Stimulated activated naive B cell treated with anti-CD40 and anti-IgM and Interleukin-4, amounts not matched to agents 10 μg/mL and 1 μg/mL and 100 μg/mL, for 72 hours (primary cell): ENCODE measurements around the gene EPHA7.

Source experiments
- ATAC-seq, 2 donors: fragments of 150-1000 bp; cut with Tn5 transposase; replicated peaks; 2 replicates each; pipeline ENCODE4 v1.10.0; 2021; ENCODE audit warnings: moderate library complexity in 1 of 2
- DNase-seq: peaks from one replicate; pipeline ENCODE4 v3.0.0; 2021
- H3K27ac Mint-ChIP-seq: one replicate; pipeline ENCODE4 v1.8.0; 2022; ENCODE audit warnings: mild to moderate bottlenecking, mixed read lengths
- H3K27me3 Mint-ChIP-seq, 2 donors: one replicate each; pipeline ENCODE4 v1.8.0; 2022; ENCODE audit warnings: mixed read lengths in 2 of 2
- H3K36me3 Mint-ChIP-seq, 2 donors: one replicate each; pipeline ENCODE4 v1.8.0; 2022; ENCODE audit warnings: mixed read lengths in 2 of 2, mild to moderate bottlenecking in 1 of 2
- H3K4me1 Mint-ChIP-seq, 2 donors: one replicate each; pipeline ENCODE4 v1.8.0; 2022; ENCODE audit warnings: mixed read lengths in 2 of 2, mild to moderate bottlenecking in 1 of 2
- H3K4me3 Mint-ChIP-seq, 2 donors: one replicate each; pipeline ENCODE4 v1.8.0; 2022; ENCODE audit warnings: mild to moderate bottlenecking in 2 of 2, mixed read lengths in 2 of 2, moderate library complexity in 1 of 2
- H3K9me3 Mint-ChIP-seq, 2 donors: one replicate each; pipeline ENCODE4 v1.8.0; 2022; ENCODE audit warnings: mixed read lengths in 2 of 2, mild to moderate bottlenecking in 1 of 2

The EPHA7 gene

DNA sequence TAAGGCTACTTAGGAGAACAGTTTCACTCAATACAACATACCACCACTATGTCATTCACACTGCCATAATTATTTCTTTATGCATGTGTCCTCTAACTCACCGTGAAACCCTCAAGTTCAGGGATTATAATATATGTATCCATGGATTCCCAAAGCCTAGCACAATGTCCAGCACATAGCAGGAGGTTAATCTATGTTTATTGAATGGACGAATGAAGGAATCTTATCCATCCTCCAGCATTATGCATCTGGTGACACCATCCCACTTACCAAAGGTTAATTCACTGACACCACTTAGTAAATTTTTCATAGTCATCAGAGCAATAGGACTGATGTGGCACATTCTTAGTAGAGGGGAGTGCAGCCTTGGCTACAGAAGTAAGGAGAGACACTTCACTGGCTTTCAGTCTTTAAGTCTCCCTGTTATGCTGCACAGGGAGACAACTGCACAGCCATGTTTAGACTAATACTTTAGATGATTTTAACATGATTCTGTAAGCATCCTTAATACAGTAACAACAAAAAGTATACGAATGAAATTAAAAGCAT is 49.7 kb downstream of the EPHA7 start:
- H3K4me3 Mint-ChIP-seq = no peak overlapping the region

DNA sequence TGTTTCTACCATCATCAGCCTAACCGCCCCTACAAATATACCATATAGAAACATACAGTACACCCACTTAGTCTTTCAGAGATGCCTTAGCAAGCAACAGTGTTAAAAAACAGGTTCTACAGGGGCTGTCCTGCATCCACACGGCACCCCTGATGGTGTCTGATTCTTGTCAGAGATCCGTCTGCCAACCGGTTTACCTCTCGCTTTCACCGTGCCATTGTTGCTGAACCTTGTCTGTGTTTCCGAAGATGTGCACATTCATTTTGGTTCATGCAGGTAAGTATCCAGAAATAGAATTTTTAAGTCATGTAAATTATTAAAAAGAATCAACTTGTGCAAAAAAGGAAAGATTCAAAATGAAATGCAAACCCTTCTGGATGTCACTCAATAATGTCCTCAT is 52.9 kb downstream of the EPHA7 start:
- H3K36me3 Mint-ChIP-seq = no peaks in the 10 kb centered on the region
- H3K27ac Mint-ChIP-seq = no peak overlapping the region
- no peaks in the 10 kb centered on the region for H3K4me1 Mint-ChIP-seq
- no peaks in the 10 kb centered on the region for H3K27me3 Mint-ChIP-seq
- no peak overlapping the region for H3K4me3 Mint-ChIP-seq
- H3K9me3 Mint-ChIP-seq = no peaks in the 10 kb centered on the region
- no peak for ATAC-seq
- no peak for DNase-seq

More for the DNA sequence above, 49.7 kb downstream of the EPHA7 start:
- Mint-ChIP-seq H3K4me1 (no peaks in the 10 kb centered on the region), H3K27ac (no peak overlapping the region), H3K36me3 (no peaks in the 10 kb centered on the region), H3K9me3 (no peaks in the 10 kb centered on the region), H3K27me3 (no peaks in the 10 kb centered on the region)
- DNase-seq (no peak), ATAC-seq (no peak)

DNA sequence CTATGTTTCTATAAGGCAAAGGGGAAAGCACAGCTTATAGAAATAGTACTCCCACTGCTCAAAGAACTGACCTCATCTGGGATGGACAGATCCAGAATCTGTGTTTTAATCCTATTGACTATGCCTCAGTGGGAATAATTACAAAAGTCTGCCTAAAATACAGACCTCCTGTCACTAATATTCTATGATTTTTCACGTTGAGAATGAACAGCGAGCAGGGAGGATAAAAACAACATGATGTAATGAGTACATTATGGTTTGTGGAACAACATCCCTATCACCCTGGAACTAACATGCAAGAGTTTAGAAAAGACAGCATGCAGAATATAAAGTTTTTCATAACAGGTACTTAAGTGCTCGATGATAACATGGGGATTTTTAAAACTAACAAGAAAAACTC is 53.9 kb downstream of the EPHA7 start:
- Mint-ChIP-seq H3K27me3 (no peaks in the 10 kb centered on the region), H3K27ac (no peak overlapping the region), H3K9me3 (no peaks in the 10 kb centered on the region), H3K4me1 (no peaks in the 10 kb centered on the region), H3K36me3 (no peaks in the 10 kb centered on the region), H3K4me3 (no peak overlapping the region)
- no peak for DNase-seq
- ATAC-seq = no peak

DNA sequence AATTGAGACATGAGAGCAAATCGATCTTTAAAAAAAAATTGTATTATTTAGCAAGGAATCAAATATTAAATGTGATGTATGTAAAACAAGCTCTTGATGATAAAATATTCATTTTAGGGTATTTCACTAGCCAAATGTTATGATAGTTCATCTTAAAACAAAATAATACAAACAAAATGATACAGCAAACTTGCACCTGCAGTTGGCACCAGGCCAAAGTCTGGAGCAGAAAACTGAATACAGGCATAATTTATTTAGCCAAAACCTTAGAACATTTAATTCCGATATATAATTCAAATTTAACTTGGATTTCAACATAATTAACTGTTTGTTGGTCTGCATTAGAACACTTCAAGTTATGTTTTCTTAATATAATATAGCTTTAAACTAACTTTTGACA is 60.9 kb downstream of the EPHA7 start:
- no peak for ATAC-seq
- H3K9me3 Mint-ChIP-seq = no peaks in the 10 kb centered on the region

DNA sequence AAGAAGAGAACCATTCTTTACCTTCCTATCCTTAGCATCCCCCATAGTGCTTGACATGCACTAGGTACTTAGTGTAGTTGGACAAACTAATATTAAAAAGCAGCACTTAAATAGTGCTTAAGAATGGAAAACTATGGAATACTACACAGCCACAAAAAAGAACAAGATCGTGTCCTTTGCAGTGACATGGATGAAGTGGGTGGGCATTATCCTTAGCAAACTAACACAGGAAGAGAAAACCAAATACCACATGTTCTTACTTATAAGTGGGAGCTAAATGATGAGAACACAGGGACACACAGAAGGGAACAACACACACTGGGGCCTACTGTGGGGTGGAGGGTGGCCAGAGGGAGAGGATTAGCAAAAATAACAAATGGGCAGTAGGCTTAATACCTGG is 66.8 kb downstream of the EPHA7 start:
- no peak overlapping the region for H3K4me3 Mint-ChIP-seq
- H3K27me3 Mint-ChIP-seq = no peaks in the 10 kb centered on the region
- DNase-seq (no peak), ATAC-seq (no peak)
- H3K9me3 Mint-ChIP-seq = peaks cover 0 to 3% of the 10 kb centered on the region in 2 donors
- no peaks in the 10 kb centered on the region for H3K36me3 Mint-ChIP-seq
- no peaks in the 10 kb centered on the region for H3K4me1 Mint-ChIP-seq
- H3K27ac Mint-ChIP-seq = no peak overlapping the region

More for the DNA sequence above, 60.9 kb downstream of the EPHA7 start:
- H3K27me3 Mint-ChIP-seq = no peaks in the 10 kb centered on the region
- H3K4me3 Mint-ChIP-seq = no peak overlapping the region
- no peaks in the 10 kb centered on the region for H3K36me3 Mint-ChIP-seq
- no peak overlapping the region for H3K27ac Mint-ChIP-seq
- DNase-seq = no peak
- no peaks in the 10 kb centered on the region for H3K4me1 Mint-ChIP-seq

DNA sequence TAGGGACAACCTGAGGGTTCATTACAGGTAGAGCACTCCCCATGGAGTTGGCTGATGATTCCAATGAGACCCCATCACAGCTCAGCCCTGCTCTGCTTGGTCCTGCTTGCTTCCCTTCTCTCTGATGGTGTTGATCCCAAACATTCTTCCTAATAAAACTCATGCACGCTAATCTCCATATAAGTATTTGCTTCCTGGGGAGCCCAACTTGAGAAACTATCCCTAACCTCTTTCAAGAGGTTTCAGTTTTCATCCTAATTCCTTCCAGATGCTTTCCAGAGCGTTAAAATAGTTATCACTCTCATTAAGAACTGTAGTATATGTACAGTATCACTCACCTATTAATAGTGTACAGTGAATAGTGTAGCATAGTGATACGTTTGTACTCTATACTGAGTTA is 68.1 kb downstream of the EPHA7 start:
- H3K4me1 Mint-ChIP-seq = no peaks in the 10 kb centered on the region
- no peaks in the 10 kb centered on the region for H3K36me3 Mint-ChIP-seq
- H3K9me3 Mint-ChIP-seq = peaks cover 0 to 3% of the 10 kb centered on the region in 2 donors
- no peak for DNase-seq
- ATAC-seq = no peak
- H3K4me3 Mint-ChIP-seq = no peak overlapping the region
- H3K27me3 Mint-ChIP-seq = no peaks in the 10 kb centered on the region
- H3K27ac Mint-ChIP-seq = no peak overlapping the region

DNA sequence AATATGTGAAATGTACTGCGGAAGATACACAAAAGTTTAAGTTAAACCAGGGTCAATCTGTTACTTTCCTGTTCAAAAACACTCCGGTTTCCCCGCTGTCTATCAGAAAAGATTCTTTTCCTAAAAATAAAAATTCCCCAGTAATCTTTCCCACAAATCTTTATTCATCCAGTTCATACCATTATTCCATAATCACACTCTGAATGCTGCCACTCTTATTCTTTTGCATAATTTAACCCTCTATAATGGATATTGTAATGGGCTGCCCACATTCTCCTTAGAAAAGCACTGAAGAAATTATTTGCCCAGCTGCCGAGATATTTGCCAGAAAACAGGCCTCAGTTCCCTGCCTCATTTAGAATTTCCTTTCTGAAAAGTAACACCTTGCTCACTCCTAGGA is 68.6 kb downstream of the EPHA7 start:
- H3K4me1 Mint-ChIP-seq = no peaks in the 10 kb centered on the region
- peaks cover 0 to 3% of the 10 kb centered on the region in 2 donors for H3K9me3 Mint-ChIP-seq
- no peaks in the 10 kb centered on the region for H3K36me3 Mint-ChIP-seq
- H3K27ac Mint-ChIP-seq = no peak overlapping the region
- no peaks in the 10 kb centered on the region for H3K27me3 Mint-ChIP-seq
- no peak for DNase-seq
- no peak for ATAC-seq
- H3K4me3 Mint-ChIP-seq = no peak overlapping the region

DNA sequence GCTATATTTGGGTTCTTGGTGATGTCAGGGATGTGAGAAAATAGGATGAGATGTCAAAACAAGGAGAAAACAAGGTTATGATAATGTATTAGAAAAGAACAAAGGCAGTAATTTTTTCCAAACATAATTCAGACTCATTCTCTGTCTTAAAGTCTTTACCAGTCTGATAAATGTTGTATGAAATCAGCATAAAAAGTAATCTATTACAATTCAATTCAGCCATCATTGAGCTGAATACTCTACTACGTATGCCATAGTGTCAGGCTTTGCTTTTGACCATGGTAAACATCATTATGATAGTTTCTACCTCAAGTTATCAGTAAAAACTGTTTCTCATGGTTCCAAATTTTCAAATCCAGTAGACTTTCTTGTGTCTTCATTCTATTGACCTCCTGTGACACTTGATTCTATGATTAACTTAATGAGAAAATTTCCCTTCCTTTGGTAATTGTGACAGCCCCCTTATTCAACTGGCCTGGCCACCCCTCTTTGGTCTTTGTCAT is 75.0 kb downstream of the EPHA7 start:
- H3K9me3 Mint-ChIP-seq = no peaks in the 10 kb centered on the region
- ATAC-seq (no peak), DNase-seq (no peak)
- H3K4me3 Mint-ChIP-seq = no peak overlapping the region
- no peaks in the 10 kb centered on the region for H3K4me1 Mint-ChIP-seq
- H3K27ac Mint-ChIP-seq = no peak overlapping the region
- H3K27me3 Mint-ChIP-seq = no peaks in the 10 kb centered on the region
- no peaks in the 10 kb centered on the region for H3K36me3 Mint-ChIP-seq

DNA sequence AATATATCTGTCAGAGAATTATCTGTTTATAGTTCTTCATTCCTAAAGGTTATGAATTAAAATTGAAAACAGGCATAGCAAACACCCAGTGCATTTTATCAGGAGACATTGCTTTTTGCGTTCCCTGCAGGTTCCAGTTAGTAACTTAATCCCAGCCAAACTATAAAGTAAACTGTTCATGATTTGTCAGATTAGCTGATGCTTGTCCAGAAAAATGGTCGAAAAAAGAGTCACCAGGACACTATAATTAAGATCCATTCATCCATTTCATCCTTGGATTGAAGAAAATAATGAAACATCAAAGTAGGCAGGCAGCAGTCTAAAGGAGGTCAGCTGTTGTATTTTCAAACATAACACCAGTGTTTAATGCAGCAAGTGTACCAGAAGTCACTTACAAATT is 75.9 kb downstream of the EPHA7 start:
- no peaks in the 10 kb centered on the region for H3K27me3 Mint-ChIP-seq
- DNase-seq (no peak), ATAC-seq (no peak)
- H3K9me3 Mint-ChIP-seq = no peaks in the 10 kb centered on the region
- no peak overlapping the region for H3K27ac Mint-ChIP-seq
- no peak overlapping the region for H3K4me3 Mint-ChIP-seq
- H3K36me3 Mint-ChIP-seq = no peaks in the 10 kb centered on the region
- H3K4me1 Mint-ChIP-seq = no peaks in the 10 kb centered on the region

DNA sequence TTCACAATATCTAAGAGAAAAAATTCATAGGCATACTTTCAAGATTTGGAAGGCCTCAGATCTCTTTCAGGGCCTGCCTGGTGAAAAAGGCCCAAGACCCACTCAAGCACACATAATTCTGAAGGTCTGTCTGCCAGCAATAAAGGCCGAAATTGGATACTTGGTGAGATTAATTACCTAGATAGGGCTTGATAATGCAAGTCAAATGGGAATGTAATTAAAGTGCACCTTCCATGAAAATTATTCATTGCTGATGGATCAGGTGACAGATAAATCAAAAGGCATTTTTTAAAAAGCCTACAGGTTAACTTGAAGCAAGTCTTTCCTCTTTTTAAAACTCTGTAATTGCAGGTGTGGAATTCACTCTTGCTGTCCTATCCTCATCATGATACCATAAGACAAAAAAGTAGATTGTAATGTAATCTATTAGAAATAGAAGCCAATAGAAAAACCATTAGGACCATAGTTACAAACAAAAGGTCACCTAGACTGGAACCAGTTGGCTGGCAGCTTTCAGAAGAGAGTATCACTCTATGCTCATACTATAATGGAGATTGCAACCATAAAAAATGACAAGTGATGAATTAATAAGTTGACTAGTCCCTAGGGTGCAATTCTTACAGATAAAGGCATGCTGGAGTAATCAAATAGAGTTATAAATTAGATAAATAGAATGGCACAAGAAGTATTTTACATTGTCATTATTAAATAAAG is 77.3 kb downstream of the EPHA7 start:
- no peak overlapping the region for H3K4me3 Mint-ChIP-seq
- ATAC-seq = no peak
- H3K27me3 Mint-ChIP-seq = no peaks in the 10 kb centered on the region

DNA sequence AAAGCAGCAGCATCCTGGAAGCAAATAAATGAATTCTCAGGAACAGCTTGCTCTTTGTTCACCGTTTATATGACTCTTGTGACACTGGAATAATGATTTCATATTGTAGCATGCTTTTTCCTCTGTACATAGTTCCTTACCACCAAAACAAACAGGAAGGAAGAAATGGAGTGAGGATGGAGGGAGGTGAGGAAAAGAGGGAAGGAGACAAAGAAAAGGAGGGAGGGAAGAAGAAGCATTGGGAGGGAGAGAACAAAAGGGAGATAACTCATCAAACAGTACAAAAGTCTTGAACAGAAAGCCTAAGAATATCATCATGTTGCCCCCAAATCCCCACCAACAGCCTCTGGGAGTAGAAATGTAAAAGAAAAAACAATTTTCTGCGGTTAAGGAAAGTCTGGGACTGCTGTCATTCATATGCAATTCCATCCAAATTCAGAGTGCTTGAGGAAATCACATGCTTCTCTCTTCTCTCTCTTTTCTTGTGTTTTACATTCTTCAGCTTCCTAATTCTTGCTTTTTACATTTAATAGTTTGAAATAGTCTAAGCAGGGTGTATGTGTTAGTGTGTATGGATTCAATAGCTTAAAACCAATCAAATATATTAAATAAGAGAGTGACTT is 81.5 kb downstream of the EPHA7 start:
- Mint-ChIP-seq H3K27ac (no peak overlapping the region), H3K36me3 (no peaks in the 10 kb centered on the region), H3K4me1 (no peaks in the 10 kb centered on the region), H3K4me3 (no peak overlapping the region), H3K9me3 (peaks cover 4 to 5% of the 10 kb centered on the region in 2 donors), H3K27me3 (no peaks in the 10 kb centered on the region)
- ATAC-seq (no peak), DNase-seq (no peak)

More for the DNA sequence above, 77.3 kb downstream of the EPHA7 start:
- DNase-seq = no peak
- Mint-ChIP-seq H3K27ac (no peak overlapping the region), H3K36me3 (no peaks in the 10 kb centered on the region), H3K4me1 (no peaks in the 10 kb centered on the region), H3K9me3 (no peaks in the 10 kb centered on the region)

DNA sequence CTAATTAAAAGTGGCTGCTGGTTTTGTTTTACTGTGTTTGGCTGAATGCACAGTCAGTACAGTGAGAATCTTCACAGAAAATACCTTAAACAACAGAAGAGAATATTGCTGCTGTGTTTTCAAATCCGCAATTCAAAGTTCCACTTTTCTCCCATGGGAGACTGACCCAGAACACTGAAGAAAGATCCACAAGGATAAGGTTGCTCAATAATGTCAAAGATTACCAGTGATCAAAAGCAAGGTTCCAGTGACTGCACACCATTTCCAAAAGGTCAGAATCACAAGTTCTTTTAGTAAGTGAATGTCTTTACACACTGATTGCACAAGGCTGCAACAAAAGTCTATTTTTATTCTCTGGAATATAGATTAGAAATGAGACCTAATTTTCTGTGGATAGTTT is 82.3 kb downstream of the EPHA7 start:
- Mint-ChIP-seq H3K36me3 (no peaks in the 10 kb centered on the region), H3K9me3 (peaks cover 4 to 5% of the 10 kb centered on the region in 2 donors), H3K4me1 (no peaks in the 10 kb centered on the region), H3K27me3 (no peaks in the 10 kb centered on the region), H3K27ac (no peak overlapping the region), H3K4me3 (no peak overlapping the region)
- DNase-seq = no peak
- no peak for ATAC-seq

DNA sequence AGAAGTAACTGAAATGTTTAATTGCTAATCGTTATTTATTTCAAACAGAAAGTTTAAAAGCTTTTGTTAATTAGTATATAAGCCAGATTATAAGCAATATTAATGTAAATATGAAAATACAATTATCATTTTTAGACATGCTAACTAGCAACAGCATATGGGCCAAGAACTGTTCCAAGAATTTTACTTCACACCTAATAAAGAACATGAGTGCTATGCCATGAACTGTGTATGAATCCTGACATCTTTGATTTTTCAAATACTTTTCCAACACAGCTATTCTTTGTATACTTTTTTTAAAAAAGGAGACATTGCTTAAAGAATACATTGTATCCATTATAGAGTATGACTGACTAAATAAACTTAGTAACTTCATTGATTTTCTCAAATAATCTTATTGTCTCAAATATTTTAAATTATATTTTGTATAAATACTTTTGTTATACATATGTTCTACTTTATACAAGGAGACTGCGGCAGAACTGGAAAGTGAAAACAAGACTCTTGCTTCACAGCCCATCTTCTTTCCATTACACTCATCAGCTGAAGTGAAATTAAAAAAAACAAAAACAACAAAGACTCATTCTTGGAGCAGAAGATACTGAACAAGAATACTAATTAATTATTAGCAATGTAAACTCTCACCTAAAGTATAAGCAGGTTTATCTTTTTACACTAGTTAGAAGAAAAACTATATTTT is 89.9 kb downstream of the EPHA7 start:
- no peak overlapping the region for H3K4me3 Mint-ChIP-seq
- no peaks in the 10 kb centered on the region for H3K27me3 Mint-ChIP-seq
- H3K36me3 Mint-ChIP-seq = no peaks in the 10 kb centered on the region
- no peaks in the 10 kb centered on the region for H3K4me1 Mint-ChIP-seq
- DNase-seq (no peak), ATAC-seq (no peak)
- H3K9me3 Mint-ChIP-seq = peaks cover 4 to 5% of the 10 kb centered on the region in 2 donors
- H3K27ac Mint-ChIP-seq = no peak overlapping the region

DNA sequence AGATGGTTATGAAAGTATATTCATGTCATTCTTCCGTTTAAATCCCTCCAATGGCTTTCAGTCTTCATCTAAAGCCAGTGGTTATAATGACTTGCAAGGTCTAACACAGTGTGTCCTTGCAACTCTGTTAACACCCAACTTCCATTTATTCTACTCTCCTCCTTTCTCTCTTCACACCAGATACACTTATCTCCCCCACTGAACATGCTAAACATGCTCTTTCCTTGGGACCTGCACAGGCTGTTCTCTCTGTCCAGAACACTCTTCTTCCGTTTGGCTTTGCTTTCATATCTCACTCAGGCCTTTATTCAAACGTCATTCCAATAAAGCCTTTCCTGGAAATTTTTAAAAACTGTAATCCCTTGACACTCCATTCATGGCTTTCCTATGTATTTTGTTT is 91.5 kb downstream of the EPHA7 start:
- Mint-ChIP-seq H3K4me3 (no peak overlapping the region), H3K27ac (no peak overlapping the region)

DNA sequence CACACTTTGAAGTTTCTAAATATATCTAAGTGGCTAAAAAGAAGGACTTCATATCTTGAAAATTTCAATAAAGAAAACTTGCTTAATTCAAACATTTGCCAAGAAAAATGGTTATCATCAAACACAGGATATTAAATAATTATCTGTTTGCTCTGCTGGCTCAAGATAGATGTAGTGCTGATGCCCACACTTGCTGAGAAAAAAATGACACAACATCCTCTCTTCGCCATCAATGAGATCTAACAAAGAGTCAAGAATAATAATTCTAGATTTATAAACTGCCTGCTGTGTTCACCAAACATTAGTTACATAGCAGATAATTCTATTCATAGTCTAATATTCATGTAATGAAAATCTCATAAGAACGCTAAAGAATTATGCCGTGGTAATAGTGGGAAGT is 93.6 kb downstream of the EPHA7 start:
- no peak overlapping the region for H3K4me3 Mint-ChIP-seq
- H3K27me3 Mint-ChIP-seq = no peaks in the 10 kb centered on the region
- ATAC-seq = no peak

More for the DNA sequence above, 91.5 kb downstream of the EPHA7 start:
- Mint-ChIP-seq H3K4me1 (no peaks in the 10 kb centered on the region), H3K36me3 (no peaks in the 10 kb centered on the region), H3K9me3 (no peaks in the 10 kb centered on the region), H3K27me3 (no peaks in the 10 kb centered on the region)
- ATAC-seq (no peak), DNase-seq (no peak)

More for the DNA sequence above, 93.6 kb downstream of the EPHA7 start:
- H3K36me3 Mint-ChIP-seq = no peaks in the 10 kb centered on the region
- H3K9me3 Mint-ChIP-seq = no peaks in the 10 kb centered on the region
- no peak overlapping the region for H3K27ac Mint-ChIP-seq
- no peak for DNase-seq
- H3K4me1 Mint-ChIP-seq = no peaks in the 10 kb centered on the region
